Measurements from ENCODE around the gene PRDM16. TPM values are rescaled to one million over a fixed set of nuclear protein-coding genes. Genes with fewer than 3 reads are reported as not detected.

The PRDM16 gene
- total RNA-seq, 1 experiment from 2014 or later, result 22.3 TPM

- Histone ChIP-seq H3K27ac (ENCODE audit: low read length) (no peak overlapping the region), H3K4me1 (ENCODE audit: control insufficient read depth, insufficient read depth, low read length) (no peaks in the 10 kb centered on the region), H3K4me3 (ENCODE audit: low read depth in 2 of 2, low read length in 2 of 2) (no peak overlapping the region), H3K9me3 (ENCODE audit: control insufficient read depth, insufficient read depth, low read depth, low read length) (no peaks in the 10 kb centered on the region), H3K27me3 (ENCODE audit: control insufficient read depth, insufficient read depth, low read length) (no peaks in the 10 kb centered on the region), H3K36me3 (ENCODE audit: control insufficient read depth, insufficient read depth, low read length) (no peaks in the 10 kb centered on the region)
- in situ Hi-C loops (cut with HindIII; ENCODE audit: low pct_unique_long_range_greater_than_20kb, low sequenced_read_pairs), result no loop called here
- TF ChIP-seq SIN3A (IDR thresholded peaks at IDR 0.05; ENCODE audit: borderline replicate concordance, insufficient read depth, low read depth, low read length), result no peak
- no peak for TF ChIP-seq TCF7L2 (IDR thresholded peaks at IDR 0.05; ENCODE audit: low read depth, low read length)
- TF ChIP-seq CTCF (IDR thresholded peaks at IDR 0.05), result no peak
- TF ChIP-seq REST (IDR thresholded peaks at IDR 0.05; ENCODE audit: insufficient read depth in 1 of 2, low read depth in 2 of 2, low read length in 1 of 2), result no peak
- TF ChIP-seq POLR2AphosphoS5 (IDR thresholded peaks at IDR 0.05; ENCODE audit: low read depth, low read length), result no peak
- BruUV-seq (replicated peaks), result no TSS peak
- ChIA-PET POLR2A (no interaction called here), CTCF (interaction anchor here (1.3 kb wide), 1 partner anchor 10 kb away, joined by 4 read pairs; no protein-coding TSS in a partner anchor)
- ATAC-seq (no peak), DNase-seq (ENCODE audit: low read depth, low spot score) (no peak)
- intact Hi-C loops (cut with micrococcal nuclease; ENCODE audit: unreplicated experiment), result no loop called here
Measured at GRCh38 chr1:3021801-3022401, 47.1 kb upstream of the PRDM16 start.

GRCh38 chr1:3022511-3022973 lies 46.5 kb upstream of the PRDM16 start:
- TF ChIP-seq POLR2AphosphoS5 (IDR thresholded peaks at IDR 0.05; ENCODE audit: low read depth, low read length), result no peak
- TF ChIP-seq TCF7L2 (IDR thresholded peaks at IDR 0.05; ENCODE audit: low read depth, low read length), result no peak
- no peak for DNase-seq (ENCODE audit: low read depth, low spot score)
- no peaks in the 10 kb centered on the region for H3K4me1 ChIP-seq (ENCODE audit: control insufficient read depth, insufficient read depth, low read length)
- intact Hi-C loops (cut with micrococcal nuclease; ENCODE audit: unreplicated experiment), result no loop called here
- in situ Hi-C loops (cut with HindIII; ENCODE audit: low pct_unique_long_range_greater_than_20kb, low sequenced_read_pairs), result no loop called here
- no peaks in the 10 kb centered on the region for H3K9me3 ChIP-seq (ENCODE audit: control insufficient read depth, insufficient read depth, low read depth, low read length)
- ChIA-PET CTCF (interaction anchor here (1.3 kb wide), 1 partner anchor 10 kb away, joined by 4 read pairs; no protein-coding TSS in a partner anchor), POLR2A (no interaction called here)
- no peak for ATAC-seq
- H3K4me3 ChIP-seq (ENCODE audit: low read depth in 2 of 2, low read length in 2 of 2), result no peak overlapping the region
- no peaks in the 10 kb centered on the region for H3K36me3 ChIP-seq (ENCODE audit: control insufficient read depth, insufficient read depth, low read length)
- no peaks in the 10 kb centered on the region for H3K27me3 ChIP-seq (ENCODE audit: control insufficient read depth, insufficient read depth, low read length)
- no peak overlapping the region for H3K27ac ChIP-seq (ENCODE audit: low read length)
- BruUV-seq (replicated peaks), result no TSS peak

- H3K9me3 ChIP-seq (ENCODE audit: control insufficient read depth, insufficient read depth, low read depth, low read length), result no peaks in the 10 kb centered on the region
- H3K27ac ChIP-seq (ENCODE audit: low read length), result no peak overlapping the region
- in situ Hi-C loops (cut with HindIII; ENCODE audit: low pct_unique_long_range_greater_than_20kb, low sequenced_read_pairs), result no loop called here
- ChIA-PET POLR2A (no interaction called here), CTCF (interaction anchor here (1.3 kb wide), 1 partner anchor 11 kb away, joined by 4 read pairs; no protein-coding TSS in a partner anchor)
- H3K36me3 ChIP-seq (ENCODE audit: control insufficient read depth, insufficient read depth, low read length), result no peaks in the 10 kb centered on the region
- no peaks in the 10 kb centered on the region for H3K27me3 ChIP-seq (ENCODE audit: control insufficient read depth, insufficient read depth, low read length)
- ATAC-seq (no peak), DNase-seq (ENCODE audit: low read depth, low spot score) (no peak)
- no peak overlapping the region for H3K4me3 ChIP-seq (ENCODE audit: low read depth in 2 of 2, low read length in 2 of 2)
- H3K4me1 ChIP-seq (ENCODE audit: control insufficient read depth, insufficient read depth, low read length), result no peaks in the 10 kb centered on the region
- intact Hi-C loops (cut with micrococcal nuclease; ENCODE audit: unreplicated experiment), result no loop called here
- TF ChIP-seq REST (IDR thresholded peaks at IDR 0.05; ENCODE audit: insufficient read depth in 1 of 2, low read depth in 2 of 2, low read length in 1 of 2), result no peak
- TF ChIP-seq TCF7L2 (IDR thresholded peaks at IDR 0.05; ENCODE audit: low read depth, low read length), result no peak
- no peak for TF ChIP-seq SIN3A (IDR thresholded peaks at IDR 0.05; ENCODE audit: borderline replicate concordance, insufficient read depth, low read depth, low read length)
- TF ChIP-seq CTCF (IDR thresholded peaks at IDR 0.05), result no peak
- TF ChIP-seq POLR2AphosphoS5 (IDR thresholded peaks at IDR 0.05; ENCODE audit: low read depth, low read length), result no peak
- no TSS peak for BruUV-seq (replicated peaks)
Measured at GRCh38 chr1:3022976-3023375, 46.0 kb upstream of the PRDM16 start.
